Coronary artery (tissue), 2 donors: ENCODE measurements around the gene GAS7.
A peak's percentile ranks its signal among the peaks of the same experiment; 100 is the strongest.

Experiments
- DNase-seq: peaks from one replicate; pipeline ENCODE4 v3.0.0-alpha.2; 2017; ENCODE audit warnings: low spot score
- H3K27ac ChIP-seq, 2 donors: fragments of 200-600 bp; sonication (generic); one replicate each; pipeline ENCODE4 v1.5.1; 2016 to 2019
- H3K4me3 ChIP-seq: fragments of 200-600 bp; sonication (generic); 2 replicates; pipeline ENCODE4 v1.5.1; 2016; ENCODE audit warnings: mild to moderate bottlenecking, moderate library complexity
- TF ChIP-seq, protein P1 (sequence below): fragments of 200-600 bp; sonication (generic); IDR thresholded peaks from one replicate; pipeline ENCODE4 v1.5.1; 2019; ENCODE audit warnings: antibody characterized with exemption

Gene GAS7

DNA sequence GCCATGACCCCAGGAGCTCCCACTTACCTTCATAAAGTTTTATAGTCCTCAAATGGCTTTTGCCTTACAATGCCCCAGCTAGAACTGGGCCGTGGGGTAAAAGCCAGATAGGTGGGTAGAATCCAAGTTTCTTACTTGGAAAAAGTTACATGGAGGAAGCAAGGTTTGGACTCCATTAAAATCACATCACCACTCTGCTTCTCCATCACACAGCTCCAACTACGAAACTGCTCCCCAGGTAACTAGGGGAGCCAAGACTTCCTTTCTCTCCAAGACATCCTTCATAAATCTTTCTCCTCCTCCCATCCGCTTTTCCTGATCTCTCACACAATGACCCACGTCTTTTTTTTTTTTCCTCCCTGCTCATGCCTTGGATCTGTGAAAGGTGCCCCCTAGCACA, 162.5 kb downstream of the GAS7 start:
- no peak for DNase-seq
- TF ChIP-seq, protein P1, sequence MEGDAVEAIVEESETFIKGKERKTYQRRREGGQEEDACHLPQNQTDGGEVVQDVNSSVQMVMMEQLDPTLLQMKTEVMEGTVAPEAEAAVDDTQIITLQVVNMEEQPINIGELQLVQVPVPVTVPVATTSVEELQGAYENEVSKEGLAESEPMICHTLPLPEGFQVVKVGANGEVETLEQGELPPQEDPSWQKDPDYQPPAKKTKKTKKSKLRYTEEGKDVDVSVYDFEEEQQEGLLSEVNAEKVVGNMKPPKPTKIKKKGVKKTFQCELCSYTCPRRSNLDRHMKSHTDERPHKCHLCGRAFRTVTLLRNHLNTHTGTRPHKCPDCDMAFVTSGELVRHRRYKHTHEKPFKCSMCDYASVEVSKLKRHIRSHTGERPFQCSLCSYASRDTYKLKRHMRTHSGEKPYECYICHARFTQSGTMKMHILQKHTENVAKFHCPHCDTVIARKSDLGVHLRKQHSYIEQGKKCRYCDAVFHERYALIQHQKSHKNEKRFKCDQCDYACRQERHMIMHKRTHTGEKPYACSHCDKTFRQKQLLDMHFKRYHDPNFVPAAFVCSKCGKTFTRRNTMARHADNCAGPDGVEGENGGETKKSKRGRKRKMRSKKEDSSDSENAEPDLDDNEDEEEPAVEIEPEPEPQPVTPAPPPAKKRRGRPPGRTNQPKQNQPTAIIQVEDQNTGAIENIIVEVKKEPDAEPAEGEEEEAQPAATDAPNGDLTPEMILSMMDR: no peak
- Histone ChIP-seq H3K27ac (peak overlapping the region; percentile 45 to 89), H3K4me3 (peak overlapping the region; percentile 68)

DNA sequence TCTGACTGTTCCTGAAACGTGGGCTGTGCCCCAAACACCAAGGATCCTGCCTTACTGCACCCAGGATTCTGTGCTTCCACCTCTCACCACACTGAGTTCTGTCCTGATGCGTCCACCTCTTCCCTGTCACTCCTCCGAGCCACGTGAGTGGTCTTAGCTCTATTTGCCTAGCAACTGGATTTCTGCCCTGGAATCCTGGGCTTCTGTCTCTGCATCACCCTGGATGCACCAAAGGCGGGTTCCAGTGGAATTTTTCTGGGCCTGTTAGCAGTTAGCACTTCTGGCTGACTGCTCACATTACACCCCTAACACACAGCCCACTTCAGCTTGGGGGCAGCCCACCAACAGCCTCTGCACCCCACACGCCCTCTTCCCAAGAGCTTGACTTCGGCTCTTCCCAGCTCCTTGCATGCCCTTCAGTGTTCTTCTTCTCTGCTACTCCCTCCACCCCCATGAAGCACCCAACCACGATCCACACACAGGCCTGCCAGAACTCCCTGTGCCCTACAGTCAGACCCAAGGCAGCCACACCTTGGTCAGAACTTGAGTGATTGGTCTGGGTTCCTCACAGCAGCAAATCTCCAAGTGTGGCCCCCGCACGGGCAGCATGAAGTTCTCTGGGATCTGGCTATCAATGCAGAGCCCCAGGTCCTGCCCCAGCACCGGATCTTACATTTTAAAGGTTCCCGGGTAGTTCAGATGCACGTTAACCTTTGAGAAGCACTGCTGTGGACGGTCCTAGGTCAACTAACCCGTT, 163.5 kb downstream of the GAS7 start:
- no peak for DNase-seq
- TF ChIP-seq, protein P1: no peak
- H3K27ac ChIP-seq: peak overlapping the region in 1 of 2 donors; percentile 89
- H3K4me3 ChIP-seq: peak overlapping the region; percentile 68

DNA sequence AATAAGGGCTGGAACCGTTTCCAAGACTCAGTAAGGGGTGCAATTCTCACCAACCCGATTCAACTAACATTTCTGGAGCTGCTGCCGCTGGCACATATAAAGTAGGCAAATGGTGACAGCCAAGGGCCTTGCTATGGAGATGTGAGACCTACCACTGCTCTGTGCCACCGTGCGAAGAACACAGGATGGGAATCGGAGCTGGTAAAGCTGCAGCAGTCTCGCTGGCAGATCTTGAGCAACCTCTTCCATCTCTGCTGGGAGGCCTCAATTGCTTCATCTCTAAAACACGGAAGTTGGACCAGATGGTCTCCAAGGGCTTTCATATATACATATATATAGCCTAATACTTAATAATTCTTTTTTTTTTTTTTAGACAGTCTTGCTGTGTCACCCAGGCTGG, 164.4 kb downstream of the GAS7 start:
- DNase-seq: peak; percentile 75
- peak overlapping the region; percentile 68 for H3K4me3 ChIP-seq
- peak overlapping the region in 1 of 2 donors; percentile 89 for H3K27ac ChIP-seq
- TF ChIP-seq, protein P1: no peak

- peak overlapping the region; percentile 26 to 75 for H3K27ac ChIP-seq
- TF ChIP-seq, protein P1: no peak
- peak overlapping the region; percentile 68 for H3K4me3 ChIP-seq
- DNase-seq: no peak
Observed at GRCh38 chr17:10033449-10033848, 165.0 kb downstream of the GAS7 start.

- Histone ChIP-seq H3K27ac (peak overlapping the region in 1 of 2 donors; percentile 75), H3K4me3 (peak overlapping the region; percentile 68)
- DNase-seq: no peak
- TF ChIP-seq, protein P1: no peak
Observed at GRCh38 chr17:10032118-10032852, 166.1 kb downstream of the GAS7 start.

- Histone ChIP-seq H3K4me3 (no peak overlapping the region), H3K27ac (no peak overlapping the region)
- TF ChIP-seq, protein P1: no peak
- no peak for DNase-seq
Observed at GRCh38 chr17:10031606-10032005, 166.8 kb downstream of the GAS7 start.
